ENCODE measurements around the gene SNRNP48. TPM values are rescaled to one million over a fixed set of nuclear protein-coding genes. Genes with fewer than 3 reads are reported as not detected.
A peak's percentile ranks its signal among the peaks of the same experiment; 100 is the strongest.

The SNRNP48 gene, protein sequence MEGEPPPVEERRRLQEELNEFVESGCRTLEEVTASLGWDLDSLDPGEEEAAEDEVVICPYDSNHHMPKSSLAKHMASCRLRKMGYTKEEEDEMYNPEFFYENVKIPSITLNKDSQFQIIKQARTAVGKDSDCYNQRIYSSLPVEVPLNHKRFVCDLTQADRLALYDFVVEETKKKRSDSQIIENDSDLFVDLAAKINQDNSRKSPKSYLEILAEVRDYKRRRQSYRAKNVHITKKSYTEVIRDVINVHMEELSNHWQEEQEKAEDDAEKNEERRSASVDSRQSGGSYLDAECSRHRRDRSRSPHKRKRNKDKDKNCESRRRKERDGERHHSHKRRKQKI
- 13.3 TPM for total RNA-seq (ENCODE audit: unreplicated experiment)
- long read RNA-seq, partial matches to known transcripts, result 2 of 3 reads
- long read RNA-seq, other reads (novel, unspliced or antisense), result 1 of 3 reads

DNA sequence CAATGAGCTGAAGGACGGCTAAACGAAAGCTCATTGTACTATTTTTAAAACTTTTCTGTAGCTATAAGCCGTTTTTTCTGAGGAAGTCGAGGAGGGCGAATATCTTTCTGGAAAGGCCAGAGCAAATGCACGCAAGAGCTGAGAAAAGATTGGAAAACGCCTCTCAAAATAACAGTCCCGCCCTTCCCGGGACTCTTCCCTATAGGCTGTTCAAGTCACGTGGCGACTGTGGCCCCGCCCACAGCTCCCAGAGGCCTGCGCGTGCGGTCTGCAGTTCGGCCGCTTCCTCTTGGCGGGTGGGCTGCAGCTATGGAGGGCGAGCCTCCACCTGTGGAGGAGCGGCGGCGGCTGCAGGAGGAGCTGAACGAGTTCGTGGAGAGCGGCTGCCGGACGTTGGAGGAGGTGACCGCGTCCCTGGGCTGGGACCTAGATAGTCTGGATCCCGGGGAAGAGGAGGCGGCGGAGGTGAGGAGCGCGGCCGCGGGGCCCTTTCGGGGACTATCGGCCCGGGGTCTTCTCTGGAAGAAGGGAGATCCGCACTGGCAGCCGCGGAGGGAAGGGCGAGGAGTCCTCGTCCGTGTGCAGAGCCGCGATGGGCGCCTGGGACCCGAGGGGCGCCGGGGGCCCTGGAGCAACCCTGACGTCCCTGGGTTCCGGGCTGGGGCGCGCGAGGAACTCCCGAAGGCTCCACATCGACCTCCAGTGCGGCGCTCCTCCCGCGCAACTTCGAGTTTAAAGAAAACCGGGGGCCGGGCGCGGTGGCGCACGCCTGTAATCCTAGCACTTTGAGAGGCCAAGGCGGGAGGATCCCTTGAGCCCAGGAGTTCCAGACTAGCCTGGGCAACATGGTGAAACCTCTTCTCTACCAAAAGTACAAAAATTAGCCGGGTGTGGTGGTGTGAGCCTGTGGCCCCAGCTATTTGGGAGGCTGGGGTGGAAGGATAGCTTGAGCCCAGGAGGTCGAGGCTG, at the start of gene SNRNP48:
SNRNP48 (plus strand) TSS at position 250 of the 969 bp plus-strand sequence; CDS start at position 310, 60 bp downstream.
- TF ChIP-seq, protein P1, sequence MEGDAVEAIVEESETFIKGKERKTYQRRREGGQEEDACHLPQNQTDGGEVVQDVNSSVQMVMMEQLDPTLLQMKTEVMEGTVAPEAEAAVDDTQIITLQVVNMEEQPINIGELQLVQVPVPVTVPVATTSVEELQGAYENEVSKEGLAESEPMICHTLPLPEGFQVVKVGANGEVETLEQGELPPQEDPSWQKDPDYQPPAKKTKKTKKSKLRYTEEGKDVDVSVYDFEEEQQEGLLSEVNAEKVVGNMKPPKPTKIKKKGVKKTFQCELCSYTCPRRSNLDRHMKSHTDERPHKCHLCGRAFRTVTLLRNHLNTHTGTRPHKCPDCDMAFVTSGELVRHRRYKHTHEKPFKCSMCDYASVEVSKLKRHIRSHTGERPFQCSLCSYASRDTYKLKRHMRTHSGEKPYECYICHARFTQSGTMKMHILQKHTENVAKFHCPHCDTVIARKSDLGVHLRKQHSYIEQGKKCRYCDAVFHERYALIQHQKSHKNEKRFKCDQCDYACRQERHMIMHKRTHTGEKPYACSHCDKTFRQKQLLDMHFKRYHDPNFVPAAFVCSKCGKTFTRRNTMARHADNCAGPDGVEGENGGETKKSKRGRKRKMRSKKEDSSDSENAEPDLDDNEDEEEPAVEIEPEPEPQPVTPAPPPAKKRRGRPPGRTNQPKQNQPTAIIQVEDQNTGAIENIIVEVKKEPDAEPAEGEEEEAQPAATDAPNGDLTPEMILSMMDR (IDR thresholded peaks at IDR 0.05; ENCODE audit: unreplicated experiment), result no peak
- Mint-ChIP-seq H3K27ac (ENCODE audit: unreplicated experiment) (peak within 1 kb of the TSS; percentile 53), H3K27me3 (ENCODE audit: unreplicated experiment) (peaks cover 3% of the 10 kb centered on the region), H3K36me3 (ENCODE audit: low read depth, unreplicated experiment) (peaks cover 7% of the 10 kb centered on the region), H3K4me1 (ENCODE audit: unreplicated experiment) (peaks cover 20% of the 10 kb centered on the region), H3K4me3 (ENCODE audit: unreplicated experiment) (peak within 1 kb of the TSS; percentile 99), H3K9me3 (ENCODE audit: unreplicated experiment) (no peaks in the 10 kb centered on the region)
- DNase-seq (ENCODE audit: low spot score), result peak; percentile 92

DNA sequence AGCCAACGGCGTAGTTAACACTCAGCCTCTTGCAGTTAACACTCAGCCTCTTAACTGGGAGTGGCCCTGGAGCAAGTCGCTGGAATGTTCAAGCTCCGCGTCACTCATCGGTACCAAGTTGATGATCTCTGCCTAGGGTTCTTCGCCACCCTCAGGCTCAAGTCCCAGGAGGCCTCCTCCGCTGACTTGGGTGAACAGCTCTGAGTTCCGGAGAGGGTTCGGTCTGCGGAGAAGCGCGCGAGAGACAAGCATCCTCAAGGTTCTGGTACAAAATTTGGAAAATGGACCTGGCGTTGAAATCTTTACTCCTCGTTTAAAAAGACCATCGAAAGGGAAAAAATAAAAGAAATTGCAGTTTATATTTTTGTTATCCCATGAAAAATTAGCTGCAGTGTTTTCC, 49.4 kb upstream of the SNRNP48 start:
- H3K27ac Mint-ChIP-seq (ENCODE audit: unreplicated experiment), result peak overlapping the region; percentile 99
- TF ChIP-seq, protein P1 (IDR thresholded peaks at IDR 0.05; ENCODE audit: unreplicated experiment), result no peak
- H3K4me3 Mint-ChIP-seq (ENCODE audit: unreplicated experiment), result peak overlapping the region; percentile 97
- peak; percentile 29 for DNase-seq (ENCODE audit: low spot score)
- peaks cover 5% of the 10 kb centered on the region for H3K36me3 Mint-ChIP-seq (ENCODE audit: low read depth, unreplicated experiment)
- H3K27me3 Mint-ChIP-seq (ENCODE audit: unreplicated experiment), result peaks cover 28% of the 10 kb centered on the region
- H3K9me3 Mint-ChIP-seq (ENCODE audit: unreplicated experiment), result no peaks in the 10 kb centered on the region
- H3K4me1 Mint-ChIP-seq (ENCODE audit: unreplicated experiment), result peaks cover 27% of the 10 kb centered on the region

DNA sequence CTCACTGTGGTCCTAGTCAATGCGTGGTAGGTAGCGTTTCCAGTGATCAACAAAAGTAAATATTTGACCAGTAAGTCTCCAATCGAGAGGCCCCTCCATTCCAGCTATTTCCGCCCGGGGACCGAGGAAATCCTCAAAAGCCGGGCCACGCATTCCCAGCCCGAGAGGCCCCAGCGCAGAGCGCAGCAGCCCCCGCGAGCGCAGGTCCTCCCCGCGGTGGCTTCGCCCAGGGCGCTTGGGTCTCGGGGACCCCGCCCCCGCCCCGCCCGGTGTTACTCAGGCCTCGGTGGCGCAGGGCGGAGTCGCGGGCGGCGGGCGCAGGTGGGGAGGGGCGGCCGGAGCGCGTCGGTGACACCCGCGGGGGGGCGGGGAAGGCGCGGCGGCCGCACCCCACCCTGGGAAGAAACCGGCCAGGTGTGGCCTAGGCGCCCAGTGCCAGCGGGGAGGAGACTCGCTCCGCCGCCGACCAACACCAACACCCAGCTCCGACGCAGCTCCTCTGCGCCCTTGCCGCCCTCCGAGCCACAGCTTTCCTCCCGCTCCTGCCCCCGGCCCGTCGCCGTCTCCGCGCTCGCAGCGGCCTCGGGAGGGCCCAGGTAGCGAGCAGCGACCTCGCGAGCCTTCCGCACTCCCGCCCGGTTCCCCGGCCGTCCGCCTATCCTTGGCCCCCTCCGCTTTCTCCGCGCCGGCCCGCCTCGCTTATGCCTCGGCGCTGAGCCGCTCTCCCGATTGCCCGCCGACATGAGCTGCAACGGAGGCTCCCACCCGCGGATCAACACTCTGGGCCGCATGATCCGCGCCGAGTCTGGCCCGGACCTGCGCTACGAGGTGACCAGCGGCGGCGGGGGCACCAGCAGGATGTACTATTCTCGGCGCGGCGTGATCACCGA, 48.6 kb upstream of the SNRNP48 start, which contains the start of gene DSP:
DSP (plus strand) TSS at position 497 of the 890 bp plus-strand sequence; CDS start at position 742, 245 bp downstream.
- Mint-ChIP-seq H3K4me1 (ENCODE audit: unreplicated experiment) (peaks cover 32% of the 10 kb centered on the region), H3K9me3 (ENCODE audit: unreplicated experiment) (no peaks in the 10 kb centered on the region), H3K27ac (ENCODE audit: unreplicated experiment) (peak within 1 kb of the TSS; percentile 99), H3K27me3 (ENCODE audit: unreplicated experiment) (peaks cover 28% of the 10 kb centered on the region), H3K4me3 (ENCODE audit: unreplicated experiment) (peak within 1 kb of the TSS; percentile 98), H3K36me3 (ENCODE audit: low read depth, unreplicated experiment) (peaks cover 5% of the 10 kb centered on the region)
- TF ChIP-seq, protein P1 (IDR thresholded peaks at IDR 0.05; ENCODE audit: unreplicated experiment), result no peak
- DNase-seq (ENCODE audit: low spot score), result peak; percentile 77

DNA sequence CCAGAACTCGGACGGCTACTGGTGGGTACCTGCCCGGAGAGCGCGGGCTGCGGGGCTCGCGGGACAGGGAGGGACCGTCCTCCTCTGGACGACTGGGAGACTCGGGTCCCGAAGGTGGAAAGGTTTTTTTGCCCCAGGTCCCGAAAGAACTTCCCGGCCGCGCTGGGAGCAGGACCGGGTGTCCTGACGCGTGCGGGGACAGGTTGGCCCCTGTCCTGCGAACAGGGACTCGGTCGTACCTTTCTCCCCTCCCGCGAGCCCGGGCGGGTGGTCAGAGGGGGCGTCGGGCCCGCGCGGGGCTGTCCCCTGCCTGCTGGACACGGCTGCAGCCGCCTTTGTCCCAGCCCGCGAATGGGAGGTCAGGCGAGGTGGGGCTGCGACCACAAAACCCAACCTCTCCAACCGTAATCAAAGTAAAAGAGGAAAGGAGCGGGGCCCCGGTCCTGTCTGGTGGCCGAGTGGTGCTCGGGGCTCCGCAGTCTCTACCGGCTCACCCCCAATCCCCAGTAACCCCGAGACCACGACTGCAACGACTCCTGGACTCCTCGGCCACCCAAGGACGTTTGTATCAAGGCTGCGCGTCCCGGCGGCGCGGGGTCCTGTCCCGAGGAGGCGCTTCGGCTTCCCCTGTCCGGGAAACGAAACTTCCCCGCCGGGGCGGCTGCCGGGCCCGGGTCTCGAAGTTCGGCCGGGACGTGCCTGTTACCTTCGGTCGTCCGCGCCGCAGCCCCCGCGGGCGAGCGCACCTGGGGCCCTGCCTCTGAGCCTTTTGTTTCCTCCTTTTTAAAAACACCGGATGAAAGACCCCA, 47.7 kb upstream of the SNRNP48 start:
- H3K27me3 Mint-ChIP-seq (ENCODE audit: unreplicated experiment), result peaks cover 28% of the 10 kb centered on the region
- no peaks in the 10 kb centered on the region for H3K9me3 Mint-ChIP-seq (ENCODE audit: unreplicated experiment)

More for the DNA sequence above, 47.7 kb upstream of the SNRNP48 start:
- TF ChIP-seq, protein P1 (IDR thresholded peaks at IDR 0.05; ENCODE audit: unreplicated experiment), result no peak
- DNase-seq (ENCODE audit: low spot score), result peak; percentile 64
- Mint-ChIP-seq H3K4me1 (ENCODE audit: unreplicated experiment) (peaks cover 36% of the 10 kb centered on the region), H3K27ac (ENCODE audit: unreplicated experiment) (peak overlapping the region; percentile 96), H3K36me3 (ENCODE audit: low read depth, unreplicated experiment) (peaks cover 5% of the 10 kb centered on the region), H3K4me3 (ENCODE audit: unreplicated experiment) (peak overlapping the region; percentile 98)
